HEK293T (cell line): Measurements from ENCODE around the gene BOD1L2.

Experiments used
- CTCF ChIA-PET: fragments of 350-600 bp; formaldehyde crosslinking; extraction: SDS; loops from one replicate; lab custom pipeline; 2021; ENCODE audit warnings: antibody characterized with exemption, inconsistent platforms; lab: Yijun Ruan, JAX
- POLR2A ChIA-PET: fragments of 350-600 bp; formaldehyde crosslinking; extraction: SDS; loops from one replicate; lab custom pipeline; 2020; ENCODE audit warnings: antibody characterized with exemption, inconsistent platforms; lab: Yijun Ruan, JAX
- DNase-seq: peaks from one replicate; pipeline ENCODE4 v3.0.0; 2012; ENCODE audit warnings: mixed read lengths; ENCODE audit errors: extremely low spot score
- ARNT ChIP-seq: fragments of 450-650 bp; IDR thresholded peaks from 2 replicates; pipeline ENCODE4 v1.6.1; 2017; ENCODE audit warnings: mild to moderate bottlenecking
- BHLHE40 ChIP-seq: fragments of 450-650 bp; IDR thresholded peaks from 2 replicates; pipeline ENCODE4 v1.6.1; 2016; ENCODE audit warnings: mild to moderate bottlenecking, moderate library complexity, borderline replicate concordance
- CTBP1 ChIP-seq: fragments of 450-650 bp; IDR thresholded peaks from 2 replicates; pipeline ENCODE4 v1.6.1; 2016; ENCODE audit warnings: borderline replicate concordance
- ELF4 ChIP-seq: fragments of 450-650 bp; IDR thresholded peaks from 2 replicates; pipeline ENCODE4 v1.6.1; 2017; ENCODE audit warnings: antibody characterized with exemption
- FOXA1 ChIP-seq: fragments of 450-650 bp; IDR thresholded peaks from 2 replicates; pipeline ENCODE4 v1.6.1; 2016; ENCODE audit warnings: mild to moderate bottlenecking
- FOXK2 ChIP-seq: fragments of 450-650 bp; IDR thresholded peaks from 2 replicates; pipeline ENCODE4 v1.6.1; 2016; ENCODE audit warnings: mild to moderate bottlenecking
- FOXM1 ChIP-seq: fragments of 450-650 bp; IDR thresholded peaks from 2 replicates; pipeline ENCODE4 v1.6.1; 2017; ENCODE audit warnings: mild to moderate bottlenecking, borderline replicate concordance
- HDGF ChIP-seq: fragments of 450-650 bp; IDR thresholded peaks from 2 replicates; pipeline ENCODE4 v1.6.1; 2017; ENCODE audit warnings: antibody characterized with exemption, borderline replicate concordance
- L3MBTL2 ChIP-seq: fragments of 450-650 bp; conservative IDR thresholded peaks from 2 replicates; pipeline ENCODE4 v1.6.1; 2016; ENCODE audit warnings: mild to moderate bottlenecking
- LEF1 ChIP-seq: fragments of 450-650 bp; IDR thresholded peaks from 2 replicates; pipeline ENCODE4 v1.6.1; 2017; ENCODE audit warnings: mild to moderate bottlenecking, borderline replicate concordance
- NFRKB ChIP-seq: fragments of 450-650 bp; IDR thresholded peaks from 2 replicates; pipeline ENCODE4 v1.6.1; 2016; ENCODE audit warnings: mild to moderate bottlenecking, moderate library complexity
- PKNOX1 ChIP-seq: fragments of 450-650 bp; IDR thresholded peaks from 2 replicates; pipeline ENCODE4 v1.6.1; 2016
- SP1 ChIP-seq: fragments of 450-650 bp; IDR thresholded peaks from 2 replicates; pipeline ENCODE4 v1.6.1; 2017
- SUZ12 ChIP-seq: fragments of 450-650 bp; IDR thresholded peaks from 2 replicates; pipeline ENCODE4 v1.6.1; 2016; ENCODE audit warnings: mild to moderate bottlenecking
- TARDBP ChIP-seq: fragments of 450-650 bp; IDR thresholded peaks from 2 replicates; pipeline ENCODE4 v1.6.1; 2016
- ZNF384 ChIP-seq: fragments of 450-650 bp; IDR thresholded peaks from 2 replicates; pipeline ENCODE4 v1.6.1; 2016

Gene BOD1L2

GRCh38 chr18:57134618-57135135 is 12.2 kb upstream of the BOD1L2 start:
- ChIA-PET CTCF (no interaction called here), POLR2A (no interaction called here)
- TF ChIP-seq TARDBP (no peak), FOXM1 (no peak), BHLHE40 (no peak), HDGF (no peak), FOXA1 (no peak), CTBP1 (no peak), L3MBTL2 (no peak), PKNOX1 (no peak), ZNF384 (no peak)
- DNase-seq: no peak

GRCh38 chr18:57135699-57136098 is 11.2 kb upstream of the BOD1L2 start:
- DNase-seq: no peak
- no peak for TF ChIP-seq FOXM1
- no peak for TF ChIP-seq SUZ12
- TF ChIP-seq ZNF384: no peak
- no peak for TF ChIP-seq TARDBP
- TF ChIP-seq FOXA1: no peak
- TF ChIP-seq ARNT: no peak
- TF ChIP-seq BHLHE40: no peak
- CTCF ChIA-PET: no interaction called here
- POLR2A ChIA-PET: no interaction called here

- POLR2A ChIA-PET: no interaction called here
- CTCF ChIA-PET: no interaction called here
- TF ChIP-seq PKNOX1 (no peak), FOXA1 (no peak), ELF4 (no peak), NFRKB (no peak), ZNF384 (no peak)
- no peak for DNase-seq
These were observed 9.0 kb upstream of the BOD1L2 start for GRCh38 chr18:57137847-57138246.

GRCh38 chr18:57141208-57142129 is 5.4 kb upstream of the BOD1L2 start:
- DNase-seq: no peak
- ChIA-PET POLR2A (no interaction called here), CTCF (no interaction called here)
- TF ChIP-seq LEF1: no peak

GRCh38 chr18:57142324-57142723 is 4.6 kb upstream of the BOD1L2 start:
- CTCF ChIA-PET: no interaction called here
- POLR2A ChIA-PET: no interaction called here
- no peak for DNase-seq
- TF ChIP-seq SP1: no peak
- no peak for TF ChIP-seq ZNF384
- TF ChIP-seq ARNT: no peak
- no peak for TF ChIP-seq ELF4
- TF ChIP-seq PKNOX1: no peak
- no peak for TF ChIP-seq FOXM1
- TF ChIP-seq HDGF: no peak
- TF ChIP-seq FOXA1: no peak
- no peak for TF ChIP-seq LEF1
- TF ChIP-seq L3MBTL2: no peak
- TF ChIP-seq SUZ12: no peak
- no peak for TF ChIP-seq BHLHE40
- no peak for TF ChIP-seq TARDBP
- TF ChIP-seq CTBP1: no peak
- TF ChIP-seq FOXK2: no peak
- no peak for TF ChIP-seq NFRKB

GRCh38 chr18:57143265-57143664 is 3.6 kb upstream of the BOD1L2 start:
- no peak for DNase-seq
- ChIA-PET CTCF (no interaction called here), POLR2A (no interaction called here)
- TF ChIP-seq TARDBP (no peak), SUZ12 (no peak), PKNOX1 (no peak), FOXK2 (no peak), ZNF384 (no peak), CTBP1 (no peak), SP1 (no peak), ARNT (no peak), HDGF (no peak), BHLHE40 (no peak), NFRKB (no peak), ELF4 (no peak), FOXM1 (no peak), FOXA1 (no peak), L3MBTL2 (no peak)
